CD4-positive, alpha-beta T cell (primary cell): ENCODE data around the gene OR5C1. TPM values are rescaled to one million over a fixed set of nuclear protein-coding genes. Genes with fewer than 3 reads are reported as not detected.
A peak's percentile ranks its signal among the peaks of the same experiment; 100 is the strongest.

Experiments used
- ATAC-seq: fragments of 200-7000 bp; cut with Tn5 transposase; one replicate; pipeline ENCODE4 v1.10.0; 2022; ENCODE audit warnings: mild to moderate bottlenecking; ENCODE audit not compliant: poor library complexity
- CTCF ChIA-PET: fragments of 350-600 bp; sonication (Branson Sonifier 250); formaldehyde crosslinking; loops from one replicate; lab custom pipeline; 2021; ENCODE audit warnings: antibody characterized with exemption, inconsistent platforms; lab: Charles Lee
- POLR2A ChIA-PET: fragments of 350-600 bp; sonication (Branson Sonifier 250); formaldehyde crosslinking; loops from one replicate; lab custom pipeline; 2021; ENCODE audit warnings: antibody characterized with exemption, inconsistent platforms; lab: Charles Lee
- DNase-seq, 14 experiments: peaks; one replicate each; pipeline ENCODE4 v3.0.0-alpha.2; 2013 to 2020; ENCODE audit warnings: mixed read lengths in 2 of 14
- H3K27ac ChIP-seq, 2 donors: one replicate each; pipeline versions ENCODE4 v1.5.1 to v1.7.0; 2013; ENCODE audit warnings: low read length in 2 of 2, low read depth in 1 of 2, mild to moderate bottlenecking in 1 of 2
- H3K27me3 ChIP-seq, 2 experiments: 1 replicate in 1 of 2; 2 replicates in 1 of 2; pipeline versions ENCODE4 v1.6.1 to v1.7.0; 2013; ENCODE audit warnings: low read length in 2 of 2, control low read depth in 1 of 2, mild to moderate bottlenecking in 1 of 2, moderate library complexity in 1 of 2; ENCODE audit not compliant: insufficient read depth in 2 of 2, control insufficient read depth in 1 of 2
- H3K36me3 ChIP-seq: one replicate; pipeline ENCODE4 v1.6.1; 2013; ENCODE audit warnings: low read length, control low read depth; ENCODE audit not compliant: insufficient read depth
- H3K4me1 ChIP-seq: one replicate; pipeline ENCODE4 v1.6.1; 2013; ENCODE audit warnings: low read length, control low read depth; ENCODE audit not compliant: insufficient read depth
- H3K4me3 ChIP-seq: one replicate; pipeline ENCODE4 v1.5.1; 2013; ENCODE audit warnings: mild to moderate bottlenecking, low read length, moderate library complexity
- H3K9me3 ChIP-seq, 2 experiments: 1 replicate in 1 of 2; 2 replicates in 1 of 2; pipeline versions ENCODE4 v1.6.1 to v1.7.0; 2013; ENCODE audit warnings: low read length in 2 of 2, mild to moderate bottlenecking in 2 of 2, control low read depth in 1 of 2, moderate library complexity in 1 of 2; ENCODE audit not compliant: control insufficient read depth in 1 of 2, insufficient read depth in 1 of 2
- H3K27ac Mint-ChIP-seq: one replicate; pipeline ENCODE4 v1.8.0; 2020; ENCODE audit warnings: mixed read lengths
- H3K27me3 Mint-ChIP-seq: one replicate; pipeline ENCODE4 v1.8.0; 2021; ENCODE audit warnings: mixed read lengths
- H3K36me3 Mint-ChIP-seq: one replicate; pipeline ENCODE4 v1.8.0; 2021; ENCODE audit warnings: low read depth, mixed read lengths
- H3K4me1 Mint-ChIP-seq: one replicate; pipeline ENCODE4 v1.8.0; 2021; ENCODE audit warnings: low read depth, mixed read lengths
- H3K4me3 Mint-ChIP-seq: one replicate; pipeline ENCODE4 v1.8.0; 2020; ENCODE audit warnings: mild to moderate bottlenecking, mixed read lengths
- H3K9me3 Mint-ChIP-seq: one replicate; pipeline ENCODE4 v1.8.0; 2020; ENCODE audit warnings: mixed read lengths
- intact Hi-C, 2 experiments: fragments of 100-400 bp; cut with DNase I in 1 of 2; cut with micrococcal nuclease in 1 of 2; formaldehyde crosslinking; loops; one replicate each; pipeline versions ENCODE4 v1.15.1 to v1.9.0; 2023 to 2025; cut with DNase I, micrococcal nuclease
- total RNA-seq, 174 experiments: library from RNA in 2 of 174; stranded (reverse) in 2 of 174; gene quantifications; one replicate each; pipeline ENCODE4 v1.2.3 and lab custom pipeline; 2021 to 2026
- TF ChIP-seq, protein P1 (sequence below): fragments of 200-600 bp; IDR thresholded peaks from one replicate; pipeline ENCODE4 v1.8.0; 2022; ENCODE audit warnings: antibody characterized with exemption, mild to moderate bottlenecking

OR5C1 gene
- total RNA-seq, 2 experiments from 2014 or later, result not detected

- Mint-ChIP-seq H3K4me1 (peaks cover 53% of the 10 kb centered on the region), H3K9me3 (no peaks in the 10 kb centered on the region), H3K27ac (peak overlapping the region; percentile 97), H3K4me3 (peak overlapping the region; percentile 80), H3K27me3 (no peaks in the 10 kb centered on the region), H3K36me3 (peaks cover 33% of the 10 kb centered on the region)
- intact Hi-C loops, result no loop called here
- Histone ChIP-seq H3K36me3 (peaks cover 10% of the 10 kb centered on the region), H3K9me3 (no peaks in the 10 kb centered on the region), H3K27me3 (no peaks in the 10 kb centered on the region), H3K4me3 (peak overlapping the region; percentile 30), H3K27ac (peak overlapping the region; percentile 71 to 82), H3K4me1 (peaks cover 28% of the 10 kb centered on the region)
- TF ChIP-seq, protein P1, sequence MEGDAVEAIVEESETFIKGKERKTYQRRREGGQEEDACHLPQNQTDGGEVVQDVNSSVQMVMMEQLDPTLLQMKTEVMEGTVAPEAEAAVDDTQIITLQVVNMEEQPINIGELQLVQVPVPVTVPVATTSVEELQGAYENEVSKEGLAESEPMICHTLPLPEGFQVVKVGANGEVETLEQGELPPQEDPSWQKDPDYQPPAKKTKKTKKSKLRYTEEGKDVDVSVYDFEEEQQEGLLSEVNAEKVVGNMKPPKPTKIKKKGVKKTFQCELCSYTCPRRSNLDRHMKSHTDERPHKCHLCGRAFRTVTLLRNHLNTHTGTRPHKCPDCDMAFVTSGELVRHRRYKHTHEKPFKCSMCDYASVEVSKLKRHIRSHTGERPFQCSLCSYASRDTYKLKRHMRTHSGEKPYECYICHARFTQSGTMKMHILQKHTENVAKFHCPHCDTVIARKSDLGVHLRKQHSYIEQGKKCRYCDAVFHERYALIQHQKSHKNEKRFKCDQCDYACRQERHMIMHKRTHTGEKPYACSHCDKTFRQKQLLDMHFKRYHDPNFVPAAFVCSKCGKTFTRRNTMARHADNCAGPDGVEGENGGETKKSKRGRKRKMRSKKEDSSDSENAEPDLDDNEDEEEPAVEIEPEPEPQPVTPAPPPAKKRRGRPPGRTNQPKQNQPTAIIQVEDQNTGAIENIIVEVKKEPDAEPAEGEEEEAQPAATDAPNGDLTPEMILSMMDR, result no peak
- peak; percentile 91 for ATAC-seq
- DNase-seq, result peak; percentile 26 to 70 (median 48)
- ChIA-PET CTCF (interaction anchor here (1.1 to 1.5 kb wide), 3 partner anchors 12 to 318 kb away, joined by 3 read pairs; partner anchors contain the start of gene PDCL), POLR2A (interaction anchor here (0.6 to 5.9 kb wide), 8 partner anchors 12 to 351 kb away, joined by 3 to 28 read pairs (median 5); partner anchors contain the start of genes PDCL, RABGAP1 and ZBTB6)
Observed at GRCh38 chr9:122816163-122816867, 27.6 kb downstream of the OR5C1 start.

GRCh38 chr9:122819326-122819725 is 30.6 kb downstream of the OR5C1 start:
- Mint-ChIP-seq H3K27ac (peak overlapping the region; percentile 55), H3K27me3 (no peaks in the 10 kb centered on the region)

GRCh38 chr9:122819791-122820489 is 31.2 kb downstream of the OR5C1 start:
- ATAC-seq, result no peak
- CTCF ChIA-PET, result interaction anchor here (1.2 kb wide), 2 partner anchors 85 to 721 kb away, joined by 3 read pairs; partner anchors contain the start of gene RC3H2
- H3K4me3 ChIP-seq, result no peak overlapping the region
- peaks cover 33% of the 10 kb centered on the region for H3K36me3 ChIP-seq
- H3K9me3 ChIP-seq, result no peaks in the 10 kb centered on the region
- H3K4me1 Mint-ChIP-seq, result peaks cover 76% of the 10 kb centered on the region
- peaks cover 28% of the 10 kb centered on the region for H3K4me1 ChIP-seq
- no peaks in the 10 kb centered on the region for H3K27me3 ChIP-seq
- intact Hi-C loops, result loop anchor here (5.0 to 10.0 kb wide), 2 partner anchors 553 to 555 kb away; partner anchors contain the start of genes MRRF (in 1 of the 2) and RBM18 (in 1 of the 2)
- peak overlapping the region; percentile 38 for H3K4me3 Mint-ChIP-seq
- POLR2A ChIA-PET, result interaction anchor here (5.9 kb wide), 1 partner anchor 8 kb away, joined by 28 read pairs; the partner anchor contains the start of gene PDCL
- no peak for DNase-seq
- peaks cover 68% of the 10 kb centered on the region for H3K36me3 Mint-ChIP-seq
- TF ChIP-seq, protein P1, result no peak
- H3K9me3 Mint-ChIP-seq, result no peaks in the 10 kb centered on the region
- no peaks in the 10 kb centered on the region for H3K27me3 Mint-ChIP-seq
- no peak overlapping the region for H3K27ac ChIP-seq
- peak overlapping the region; percentile 55 for H3K27ac Mint-ChIP-seq

More at GRCh38 chr9:122819326-122819725, 30.6 kb downstream of the OR5C1 start:
- peaks cover 28% of the 10 kb centered on the region for H3K4me1 ChIP-seq
- H3K36me3 Mint-ChIP-seq, result peaks cover 62% of the 10 kb centered on the region
- no peak overlapping the region for H3K4me3 Mint-ChIP-seq
- H3K4me3 ChIP-seq, result no peak overlapping the region
- no peaks in the 10 kb centered on the region for H3K27me3 ChIP-seq
- no peaks in the 10 kb centered on the region for H3K9me3 ChIP-seq
- TF ChIP-seq, protein P1, result no peak
- intact Hi-C loops, result no loop called here
- H3K27ac ChIP-seq, result peak overlapping the region in 1 of 2 donors; percentile 32
- ChIA-PET CTCF (interaction anchor here (0.8 to 1.9 kb wide), 3 partner anchors 9 to 720 kb away, joined by 3 to 5 read pairs (median 3); partner anchors contain the start of genes PDCL and RC3H2), POLR2A (interaction anchor here (5.9 kb wide), 1 partner anchor 9 kb away, joined by 28 read pairs; the partner anchor contains the start of gene PDCL)
- H3K9me3 Mint-ChIP-seq, result no peaks in the 10 kb centered on the region
- DNase-seq, result no peak
- H3K36me3 ChIP-seq, result peaks cover 32% of the 10 kb centered on the region
- no peak for ATAC-seq
- peaks cover 76% of the 10 kb centered on the region for H3K4me1 Mint-ChIP-seq
